H1 (cell line): ENCODE data around the gene CREB3L1. TPM values are rescaled to one million over a fixed set of nuclear protein-coding genes. Genes with fewer than 3 reads are reported as not detected.

ENCODE experiments used
- BACH1 ChIP-seq: IDR thresholded peaks from 2 replicates; pipeline ENCODE4 v1.6.1; 2012; ENCODE audit warnings: low read length, improper control_type of control experiment
- BCL11A ChIP-seq, 2 experiments: IDR thresholded peaks; one replicate each; pipeline ENCODE4 v1.6.1; 2011; ENCODE audit warnings: low read depth in 2 of 2, low read length in 2 of 2, mild to moderate bottlenecking in 2 of 2
- BRCA1 ChIP-seq: IDR thresholded peaks from 2 replicates; pipeline ENCODE4 v1.6.1; 2012; ENCODE audit warnings: low read depth, low read length, improper control_type of control experiment
- CHD2 ChIP-seq: IDR thresholded peaks from 2 replicates; pipeline ENCODE4 v1.6.1; 2012; ENCODE audit warnings: low read length, improper control_type of control experiment
- CREB1 ChIP-seq: IDR thresholded peaks from 2 replicates; pipeline ENCODE4 v1.6.1; 2012; ENCODE audit warnings: inconsistent platforms
- EGR1 ChIP-seq: IDR thresholded peaks from 2 replicates; pipeline ENCODE4 v1.6.1; 2011; ENCODE audit warnings: low read depth, low read length, borderline replicate concordance
- EP300 ChIP-seq, 2 experiments: IDR thresholded peaks; 1 replicate in 1 of 2; 2 replicates in 1 of 2; pipeline ENCODE4 v1.6.1; 2011 to 2012; ENCODE audit warnings: low read depth in 2 of 2, low read length in 2 of 2, mild to moderate bottlenecking in 2 of 2, borderline replicate concordance in 1 of 2, inconsistent platforms in 1 of 2, moderate library complexity in 1 of 2
- FOSL1 ChIP-seq: IDR thresholded peaks from 2 replicates; pipeline ENCODE4 v1.6.1; 2011; ENCODE audit warnings: mild to moderate bottlenecking, low read depth, low read length, moderate library complexity; ENCODE audit not compliant: insufficient read depth
- GTF2F1 ChIP-seq: IDR thresholded peaks from 2 replicates; pipeline ENCODE4 v1.6.1; 2012; ENCODE audit warnings: low read depth, low read length, improper control_type of control experiment, borderline replicate concordance
- KDM4A ChIP-seq: IDR thresholded peaks from one replicate; pipeline ENCODE4 v1.7.1; 2012; ENCODE audit warnings: low read depth, mild to moderate bottlenecking, moderate library complexity, low read length, inconsistent platforms; ENCODE audit not compliant: severe bottlenecking
- POLR2AphosphoS5 ChIP-seq: IDR thresholded peaks from 2 replicates; pipeline ENCODE4 v1.6.1; 2011; ENCODE audit warnings: low read depth, low read length
- RBBP5 ChIP-seq: IDR thresholded peaks from 2 replicates; pipeline ENCODE4 v1.7.1; 2012; ENCODE audit warnings: low read depth, mild to moderate bottlenecking, inconsistent platforms, low read length, moderate library complexity, borderline replicate concordance
- RFX5 ChIP-seq: IDR thresholded peaks from 2 replicates; pipeline ENCODE4 v1.6.1; 2011; ENCODE audit warnings: low read depth, low read length, improper control_type of control experiment, borderline replicate concordance
- RNF2 ChIP-seq: fragments of 200-900, 300-1000 bp; sonication (generic); IDR thresholded peaks from 2 replicates; pipeline ENCODE4 v1.7.1; 2016; ENCODE audit warnings: borderline replicate concordance, low read depth, mild to moderate bottlenecking, antibody characterized with exemption, low read length; ENCODE audit not compliant: poor library complexity, severe bottlenecking; ENCODE audit errors: missing control alignments
- SIX5 ChIP-seq: IDR thresholded peaks from 2 replicates; pipeline ENCODE4 v1.6.1; 2011; ENCODE audit warnings: mild to moderate bottlenecking, low read depth, low read length
- SRF ChIP-seq: IDR thresholded peaks from 2 replicates; pipeline ENCODE4 v1.6.1; 2011; ENCODE audit warnings: mild to moderate bottlenecking, low read depth, low read length, moderate library complexity
- ZNF274 ChIP-seq: IDR thresholded peaks from 2 replicates; pipeline ENCODE4 v1.7.0; 2012; ENCODE audit warnings: low read length, borderline replicate concordance; ENCODE audit errors: extremely low read depth
- polyA plus RNA-seq, 7 experiments: library from polyadenylated mRNA; depleted of rRNA in 3 of 7; stranded (reverse) in 5 of 7; unstranded in 2 of 7; fragments of >200 nt in 5 of 7; fragments of 200-250 nt in 2 of 7; gene quantifications; 1 replicate in 5 of 7; 2 replicates in 1 of 7; 4 replicates in 1 of 7; pipeline versions ENCODE4 v1.2.1 to v1.2.3, GENCODE V29; 2011 to 2013; ENCODE audit warnings: missing spikeins in 2 of 7, mixed read lengths in 2 of 7
- total RNA-seq: library from RNA; stranded (reverse); fragmentation: NEBNext Ultra II Directional; extraction: Animal tissue kit (Norgen Biotek cat#: 25700); gene quantifications from 2 replicates; pipeline ENCODE4 v1.2.1, GENCODE V29; 2021
- TF ChIP-seq, protein P1 (sequence below): IDR thresholded peaks from 2 replicates; pipeline ENCODE4 v1.6.1; 2011; ENCODE audit warnings: low read length, improper control_type of control experiment
- TF ChIP-seq, protein P2 (sequence below): IDR thresholded peaks from 2 replicates; pipeline ENCODE4 v1.6.1; 2012; ENCODE audit warnings: inconsistent platforms

The CREB3L1 gene
- total and polyA plus RNA-seq, 2 of the 8 experiments (the other 6 are each of a cell fraction or from before 2014, with no cell fraction given) = 4.1 to 12.7 TPM

DNA sequence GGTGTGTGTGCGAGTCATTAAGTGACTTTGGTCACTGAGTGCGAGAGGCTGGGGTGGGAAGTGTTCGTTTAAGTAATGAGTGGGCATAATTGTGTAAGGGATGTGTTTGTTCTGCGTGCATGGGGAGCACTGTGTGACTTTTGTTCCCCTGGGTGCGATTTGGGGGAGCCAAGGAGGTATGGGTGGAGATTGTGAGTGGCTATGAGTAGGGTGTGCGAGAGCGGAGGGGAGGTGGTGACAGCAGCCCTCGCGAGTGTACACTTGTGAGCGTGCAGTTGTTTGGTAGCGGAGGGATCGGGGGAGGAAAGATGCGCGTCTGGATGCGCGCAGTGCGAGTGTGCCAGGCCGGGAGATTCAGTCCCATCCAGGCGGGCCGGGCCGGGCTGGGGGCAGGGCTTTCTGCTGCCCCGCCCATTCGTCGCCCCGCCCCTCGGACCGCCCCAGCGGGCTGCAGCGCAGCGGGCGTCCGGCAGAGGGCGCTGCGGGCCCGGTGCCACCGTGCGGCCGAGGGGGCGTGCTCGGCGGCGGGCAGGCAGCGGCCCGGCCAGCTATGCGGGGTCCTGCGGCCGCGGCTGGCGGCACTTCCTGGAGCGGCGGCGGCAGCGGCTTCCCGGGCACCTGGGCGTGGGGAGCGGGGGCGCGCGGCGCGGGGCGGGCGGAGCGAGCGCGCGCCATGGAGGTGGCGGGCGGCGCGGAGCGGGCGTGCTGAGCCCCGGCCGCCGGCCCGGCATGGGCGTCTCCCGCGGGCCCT is 69.6 kb downstream of the CREB3L1 start, which contains the start of gene DGKZ (continued):
- TF ChIP-seq FOSL1 (no peak), KDM4A (no peak), SRF (0 out of 2 replicates have a peak, but pooled peaks have one; percentile 7), RNF2 (no peak), GTF2F1 (no peak), ZNF274 (no peak), CHD2 (no peak), BCL11A (IDR thresholded peaks at IDR 0.05; ENCODE audit: low read depth in 2 of 2, low read length in 2 of 2) (no peak), BRCA1 (no peak), SIX5 (no peak), EGR1 (peak; percentile 64; the same call in 1 of the 2 replicates), CREB1 (0 out of 2 replicates have a peak, but pooled peaks have one; percentile 20), POLR2AphosphoS5 (peak; percentile 53; the same call in 1 of the 2 replicates), RBBP5 (no peak), EP300 (IDR thresholded peaks at IDR 0.05; ENCODE audit: borderline replicate concordance in 1 of 2, low read depth in 2 of 2, low read length in 2 of 2) (no peak), BACH1 (no peak), RFX5 (no peak)
- TF ChIP-seq, protein P1, sequence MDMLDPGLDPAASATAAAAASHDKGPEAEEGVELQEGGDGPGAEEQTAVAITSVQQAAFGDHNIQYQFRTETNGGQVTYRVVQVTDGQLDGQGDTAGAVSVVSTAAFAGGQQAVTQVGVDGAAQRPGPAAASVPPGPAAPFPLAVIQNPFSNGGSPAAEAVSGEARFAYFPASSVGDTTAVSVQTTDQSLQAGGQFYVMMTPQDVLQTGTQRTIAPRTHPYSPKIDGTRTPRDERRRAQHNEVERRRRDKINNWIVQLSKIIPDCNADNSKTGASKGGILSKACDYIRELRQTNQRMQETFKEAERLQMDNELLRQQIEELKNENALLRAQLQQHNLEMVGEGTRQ = no peak
- TF ChIP-seq, protein P2, sequence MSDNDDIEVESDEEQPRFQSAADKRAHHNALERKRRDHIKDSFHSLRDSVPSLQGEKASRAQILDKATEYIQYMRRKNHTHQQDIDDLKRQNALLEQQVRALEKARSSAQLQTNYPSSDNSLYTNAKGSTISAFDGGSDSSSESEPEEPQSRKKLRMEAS = peak; percentile 65; the same call in 1 of the 2 replicates
